ENCODE results near the gene CTNNA3. TPM values are rescaled to one million over a fixed set of nuclear protein-coding genes. Genes with fewer than 3 reads are reported as not detected.

Gene CTNNA3
- total RNA-seq, 1 experiment from 2014 or later = 0.32 TPM

DNA sequence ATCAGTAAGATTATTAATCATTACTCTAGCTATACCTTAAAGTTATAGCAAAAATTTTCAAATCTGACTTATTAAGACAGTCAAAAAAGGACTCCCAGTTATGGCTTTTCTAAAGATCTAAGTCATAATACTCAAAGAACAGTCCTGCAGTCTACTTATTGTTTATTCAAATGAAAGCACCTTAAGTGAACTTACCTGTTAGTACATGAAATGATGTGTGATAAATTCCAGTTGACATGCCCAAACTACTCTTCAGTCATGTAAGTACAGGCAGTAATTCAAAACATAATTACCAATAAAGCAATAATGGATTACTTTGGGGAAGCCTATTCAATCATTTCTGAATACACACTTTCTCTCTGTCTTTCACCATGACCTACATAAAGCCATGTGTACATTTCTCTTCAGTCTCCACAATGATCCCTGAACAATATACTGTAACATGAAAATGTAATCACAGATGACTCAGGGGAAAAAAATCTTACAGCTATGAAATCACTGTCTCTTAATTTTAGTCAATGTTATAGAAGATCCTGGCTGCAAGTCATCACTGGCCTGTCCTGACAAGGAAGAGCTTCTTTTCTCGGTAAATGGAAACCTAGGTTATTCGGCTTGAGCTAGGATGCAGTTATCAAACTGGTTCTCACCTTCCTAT is 1190.9 kb downstream of the CTNNA3 start:
- no peaks in the 10 kb centered on the region for H3K9me2 ChIP-seq (ENCODE audit: insufficient read depth)
- no peak overlapping the region for H2AFZ ChIP-seq (ENCODE audit: low read depth, low read length, poor library complexity, severe bottlenecking)
- no peak for DNase-seq (ENCODE audit: low read depth, low spot score)
- H3K27me3 ChIP-seq (ENCODE audit: insufficient read depth, low read length) = no peaks in the 10 kb centered on the region
- ATAC-seq = no peak
- no peaks in the 10 kb centered on the region for H3K36me3 ChIP-seq (ENCODE audit: control insufficient read depth in 1 of 2, insufficient read depth in 2 of 2, low read length in 2 of 2)
- no peak overlapping the region for H3K4me3 ChIP-seq (replicated peaks in 1 of 2; ENCODE audit: low read depth in 1 of 2, low read length in 2 of 2)
- H3K9me3 ChIP-seq (ENCODE audit: control insufficient read depth in 1 of 2, insufficient read depth in 1 of 2, low read depth in 1 of 2, low read length in 2 of 2) = no peaks in the 10 kb centered on the region
- no peak overlapping the region for H3K9ac ChIP-seq (ENCODE audit: low read length)
- H4K20me1 ChIP-seq (ENCODE audit: insufficient read depth) = no peaks in the 10 kb centered on the region
- intact Hi-C loops (cut with micrococcal nuclease) = no loop called here
- H3K27ac ChIP-seq (ENCODE audit: low read depth, low read length) = no peak overlapping the region
- no TSS peak for BruUV-seq (replicated peaks)
- no peaks in the 10 kb centered on the region for H3K79me2 ChIP-seq (ENCODE audit: insufficient read depth, low read length)
- H3K4me2 ChIP-seq (ENCODE audit: low read length) = no peak overlapping the region
- POLR2A ChIA-PET = no interaction called here
- RAD21 ChIA-PET (ENCODE audit: low non-redundant PET in 1 of 2, low total read pairs in 2 of 2, uncharacterized antibody in 2 of 2, unreplicated experiment in 2 of 2) = no interaction called here
- TF ChIP-seq, protein P1, sequence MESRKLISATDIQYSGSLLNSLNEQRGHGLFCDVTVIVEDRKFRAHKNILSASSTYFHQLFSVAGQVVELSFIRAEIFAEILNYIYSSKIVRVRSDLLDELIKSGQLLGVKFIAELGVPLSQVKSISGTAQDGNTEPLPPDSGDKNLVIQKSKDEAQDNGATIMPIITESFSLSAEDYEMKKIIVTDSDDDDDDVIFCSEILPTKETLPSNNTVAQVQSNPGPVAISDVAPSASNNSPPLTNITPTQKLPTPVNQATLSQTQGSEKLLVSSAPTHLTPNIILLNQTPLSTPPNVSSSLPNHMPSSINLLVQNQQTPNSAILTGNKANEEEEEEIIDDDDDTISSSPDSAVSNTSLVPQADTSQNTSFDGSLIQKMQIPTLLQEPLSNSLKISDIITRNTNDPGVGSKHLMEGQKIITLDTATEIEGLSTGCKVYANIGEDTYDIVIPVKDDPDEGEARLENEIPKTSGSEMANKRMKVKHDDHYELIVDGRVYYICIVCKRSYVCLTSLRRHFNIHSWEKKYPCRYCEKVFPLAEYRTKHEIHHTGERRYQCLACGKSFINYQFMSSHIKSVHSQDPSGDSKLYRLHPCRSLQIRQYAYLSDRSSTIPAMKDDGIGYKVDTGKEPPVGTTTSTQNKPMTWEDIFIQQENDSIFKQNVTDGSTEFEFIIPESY (IDR thresholded peaks at IDR 0.05; ENCODE audit: extremely low read depth, insufficient replicate concordance, low read length) = no peak
- TF ChIP-seq SRF (IDR thresholded peaks at IDR 0.05; ENCODE audit: low read depth) (no peak), EGR1 (IDR thresholded peaks at IDR 0.05; ENCODE audit: low read depth) (no peak), ZFX (IDR thresholded peaks at IDR 0.05) (no peak), CEBPB (IDR thresholded peaks at IDR 0.05; ENCODE audit: low read depth) (no peak), EZH2phosphoT487 (IDR thresholded peaks at IDR 0.05; ENCODE audit: borderline replicate concordance) (no peak), REST (IDR thresholded peaks at IDR 0.05; ENCODE audit: low read depth) (no peak), CBX3 (IDR thresholded peaks at IDR 0.05; ENCODE audit: low read depth) (no peak), SP1 (IDR thresholded peaks at IDR 0.05; ENCODE audit: low read depth) (no peak), FOSL1 (IDR thresholded peaks at IDR 0.05; ENCODE audit: low read depth) (no peak), TCF7L2 (IDR thresholded peaks at IDR 0.05; ENCODE audit: borderline replicate concordance, extremely low read depth, insufficient read depth, insufficient read length) (no peak), ZNF274 (IDR thresholded peaks at IDR 0.05; ENCODE audit: low read depth, low read length) (no peak), YY1 (IDR thresholded peaks at IDR 0.05; ENCODE audit: extremely low read depth, insufficient replicate concordance, low read depth, low read length) (no peak), EZH2 (IDR thresholded peaks at IDR 0.05) (no peak), JUND (IDR thresholded peaks at IDR 0.05) (no peak), SIN3A (IDR thresholded peaks at IDR 0.05; ENCODE audit: low read depth) (no peak)
- TF ChIP-seq, protein P2, sequence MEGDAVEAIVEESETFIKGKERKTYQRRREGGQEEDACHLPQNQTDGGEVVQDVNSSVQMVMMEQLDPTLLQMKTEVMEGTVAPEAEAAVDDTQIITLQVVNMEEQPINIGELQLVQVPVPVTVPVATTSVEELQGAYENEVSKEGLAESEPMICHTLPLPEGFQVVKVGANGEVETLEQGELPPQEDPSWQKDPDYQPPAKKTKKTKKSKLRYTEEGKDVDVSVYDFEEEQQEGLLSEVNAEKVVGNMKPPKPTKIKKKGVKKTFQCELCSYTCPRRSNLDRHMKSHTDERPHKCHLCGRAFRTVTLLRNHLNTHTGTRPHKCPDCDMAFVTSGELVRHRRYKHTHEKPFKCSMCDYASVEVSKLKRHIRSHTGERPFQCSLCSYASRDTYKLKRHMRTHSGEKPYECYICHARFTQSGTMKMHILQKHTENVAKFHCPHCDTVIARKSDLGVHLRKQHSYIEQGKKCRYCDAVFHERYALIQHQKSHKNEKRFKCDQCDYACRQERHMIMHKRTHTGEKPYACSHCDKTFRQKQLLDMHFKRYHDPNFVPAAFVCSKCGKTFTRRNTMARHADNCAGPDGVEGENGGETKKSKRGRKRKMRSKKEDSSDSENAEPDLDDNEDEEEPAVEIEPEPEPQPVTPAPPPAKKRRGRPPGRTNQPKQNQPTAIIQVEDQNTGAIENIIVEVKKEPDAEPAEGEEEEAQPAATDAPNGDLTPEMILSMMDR (IDR thresholded peaks at IDR 0.05 in 2 of 3, conservative IDR thresholded peaks at IDR 0.05 in 1 of 3; ENCODE audit: borderline replicate concordance in 1 of 3, insufficient read depth in 1 of 3, low read depth in 2 of 3, low read length in 2 of 3) = no peak
- H3K4me1 ChIP-seq (ENCODE audit: control insufficient read depth in 1 of 2, insufficient read depth in 2 of 2, low read length in 2 of 2) = no peaks in the 10 kb centered on the region
- CTCF ChIA-PET = no interaction called here
